GM12875 (cell line): ENCODE measurements around the gene LAX1.
"Not testable (repeated sequence)": the region's sequence is repeated elsewhere in the genome, so short reads cannot be mapped to it uniquely, and the experiment has no call there.

Experiments used
- H3K4me3 ChIP-seq: one replicate; pipeline ENCODE4 v1.5.1; 2011; ENCODE audit warnings: low read depth, low read length, control low read depth
- CTCF ChIP-seq: IDR thresholded peaks from 2 replicates; pipeline ENCODE4 v1.5.1; 2011; ENCODE audit warnings: low read depth, mild to moderate bottlenecking, control low read depth, inconsistent platforms, low read length, moderate library complexity, borderline replicate concordance; ENCODE audit not compliant: insufficient read depth

The LAX1 gene

DNA sequence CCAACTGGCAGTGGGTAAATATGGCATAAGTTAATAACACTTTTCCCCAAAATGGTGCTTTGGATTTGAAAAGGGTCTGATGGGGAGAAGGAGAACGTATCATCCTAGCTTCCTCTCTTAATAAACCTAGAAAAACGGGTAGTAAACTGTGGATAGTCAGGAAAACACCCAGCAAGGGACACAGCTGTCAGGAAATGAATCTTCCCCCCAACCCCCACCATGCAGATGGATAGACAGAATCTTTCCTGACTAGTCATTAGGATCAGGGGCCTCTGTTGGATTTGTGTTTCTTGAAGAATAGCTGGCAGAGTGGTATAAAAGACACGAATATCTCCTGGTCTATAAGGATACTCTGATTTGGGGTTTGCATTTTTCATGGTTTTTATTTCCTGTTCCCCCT lies 22.5 kb upstream of the LAX1 start:
- no peak overlapping the region for H3K4me3 ChIP-seq
- no peak for TF ChIP-seq CTCF

- no peak overlapping the region for H3K4me3 ChIP-seq
- TF ChIP-seq CTCF, result no peak
Observed at GRCh38 chr1:203743091-203743571, 21.9 kb upstream of the LAX1 start.

- TF ChIP-seq CTCF, result no peak
- H3K4me3 ChIP-seq, result no peak overlapping the region
Observed at GRCh38 chr1:203744075-203744972, 20.7 kb upstream of the LAX1 start.

- TF ChIP-seq CTCF, result no peak
- H3K4me3 ChIP-seq, result no peak overlapping the region
Observed at GRCh38 chr1:203746281-203746680, 18.7 kb upstream of the LAX1 start.

DNA sequence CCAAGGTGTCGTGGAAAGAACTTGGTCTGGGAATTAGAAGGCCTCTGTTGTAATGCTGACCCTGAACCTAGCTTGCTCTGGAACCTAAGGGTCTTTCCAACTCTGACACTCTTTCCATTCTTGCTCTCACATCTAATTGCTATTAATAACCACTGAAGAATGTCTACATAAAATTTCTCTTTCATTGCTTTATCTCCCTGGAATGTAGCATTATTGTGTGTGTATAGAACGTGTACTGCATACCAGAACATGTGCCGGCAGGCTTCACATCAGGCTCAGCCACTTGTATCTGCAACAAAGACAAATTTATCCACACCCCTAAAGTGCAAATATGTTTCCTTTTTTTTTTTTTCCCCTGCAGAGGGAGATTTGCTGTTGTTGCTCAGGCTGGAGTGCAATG lies 13.9 kb upstream of the LAX1 start:
- no peak overlapping the region for H3K4me3 ChIP-seq
- no peak for TF ChIP-seq CTCF

GRCh38 chr1:203751618-203752361 lies 13.2 kb upstream of the LAX1 start:
- not testable (repeated sequence) for H3K4me3 ChIP-seq

- H3K4me3 ChIP-seq, result no peak overlapping the region
- TF ChIP-seq CTCF, result no peak
Observed at GRCh38 chr1:203754455-203754864, 10.5 kb upstream of the LAX1 start.
